HL-60 (cell line): ENCODE data around the gene DNAJA4.

Experiments used
- DNase-seq, 2 experiments: peaks; one replicate each; pipeline ENCODE4 v3.0.0-alpha.2; 2010 to 2020; ENCODE audit warnings: low read depth in 1 of 2, low spot score in 1 of 2
- H3K27ac ChIP-seq: fragments of 250-450 bp; sonication (Bioruptor Pico); replicated peaks from 2 replicates; pipeline ENCODE4 v1.5.1; 2020; ENCODE audit warnings: mild to moderate bottlenecking, moderate library complexity
- H3K27me3 ChIP-seq: fragments of 250-450 bp; sonication (Bioruptor Pico); 2 replicates; pipeline ENCODE4 v1.5.1; 2021; ENCODE audit warnings: mild to moderate bottlenecking, moderate library complexity; ENCODE audit not compliant: insufficient read depth, poor library complexity, severe bottlenecking
- H3K4me3 ChIP-seq: replicated peaks from 2 replicates; pipeline ENCODE4 v1.5.1; 2011; ENCODE audit warnings: mild to moderate bottlenecking, control low read depth, low read length; ENCODE audit not compliant: insufficient read depth
- CTCF ChIP-seq: IDR thresholded peaks from one replicate; pipeline ENCODE4 v1.5.1; 2011; ENCODE audit warnings: low read length, control low read depth, inconsistent platforms; ENCODE audit not compliant: insufficient read depth
- GABPA ChIP-seq: IDR thresholded peaks from 2 replicates; pipeline ENCODE4 v1.6.1; 2012; ENCODE audit warnings: low read depth
- POLR2AphosphoS5 ChIP-seq: IDR thresholded peaks from 2 replicates; pipeline ENCODE4 v1.6.1; 2012; ENCODE audit warnings: low read depth
- REST ChIP-seq: IDR thresholded peaks from 2 replicates; pipeline ENCODE4 v1.6.1; 2012; ENCODE audit warnings: low read depth; ENCODE audit not compliant: insufficient replicate concordance
- SPI1 ChIP-seq: IDR thresholded peaks from 2 replicates; pipeline ENCODE4 v1.6.1; 2012; ENCODE audit warnings: low read depth, mild to moderate bottlenecking, borderline replicate concordance

Gene DNAJA4

GRCh38 chr15:78313383-78313782 is 49.0 kb downstream of the DNAJA4 start:
- Histone ChIP-seq H3K27ac (no peak overlapping the region), H3K27me3 (no peaks in the 10 kb centered on the region), H3K4me3 (no peak overlapping the region)
- DNase-seq = no peak
- TF ChIP-seq CTCF = no peak
- TF ChIP-seq GABPA = no peak
- TF ChIP-seq SPI1 = no peak
- no peak for TF ChIP-seq REST
- TF ChIP-seq POLR2AphosphoS5 = no peak

- Histone ChIP-seq H3K4me3 (no peak overlapping the region), H3K27ac (no peak overlapping the region), H3K27me3 (no peaks in the 10 kb centered on the region)
- TF ChIP-seq CTCF (no peak), GABPA (no peak), SPI1 (no peak), REST (no peak), POLR2AphosphoS5 (no peak)
- DNase-seq = no peak
Observed at GRCh38 chr15:78314181-78314581, 49.8 kb downstream of the DNAJA4 start.

GRCh38 chr15:78315686-78316282 is 51.4 kb downstream of the DNAJA4 start:
- no peak overlapping the region for H3K27ac ChIP-seq
- H3K4me3 ChIP-seq = no peak overlapping the region
- peak in 1 of 2 experiments; percentile 43 for DNase-seq
- peak; percentile 36 for TF ChIP-seq CTCF
- no peak for TF ChIP-seq REST
- no peaks in the 10 kb centered on the region for H3K27me3 ChIP-seq
